ENCODE data around the gene TRUB2.

- TF ChIP-seq EP300 (IDR thresholded peaks at IDR 0.05) (peak; percentile 95 to 97), CTCF (IDR thresholded peaks at IDR 0.05) (peak in 1 of 5 experiments; percentile 26)
Observed at GRCh38 chr9:128276008-128276573, 46.2 kb downstream of the TRUB2 start, which contains the start of gene SWI5.
